Retinal pigment epithelial cell (primary cell): ENCODE measurements around the gene NAA50.

Experiments
- DNase-seq: peaks from one replicate; pipeline ENCODE4 v3.0.0-alpha.2; 2010; ENCODE audit warnings: low read depth
- H3K4me3 ChIP-seq: 2 replicates; pipeline ENCODE4 v1.5.1; 2011; ENCODE audit warnings: mild to moderate bottlenecking, low read length, control low read depth, moderate library complexity
- CTCF ChIP-seq: conservative IDR thresholded peaks from 2 replicates; pipeline ENCODE4 v1.5.1; 2011; ENCODE audit warnings: low read depth, low read length, control low read depth, inconsistent platforms

The NAA50 gene

GRCh38 chr3:113741620-113742019 is 4.4 kb downstream of the NAA50 start:
- DNase-seq = no peak
- TF ChIP-seq CTCF = no peak
- H3K4me3 ChIP-seq = no peak overlapping the region

GRCh38 chr3:113741086-113741485 is 5.0 kb downstream of the NAA50 start:
- no peak for TF ChIP-seq CTCF
- no peak overlapping the region for H3K4me3 ChIP-seq
- DNase-seq = no peak

GRCh38 chr3:113736548-113737089 is 9.4 kb downstream of the NAA50 start:
- no peak overlapping the region for H3K4me3 ChIP-seq
- TF ChIP-seq CTCF = peak; percentile 58
- no peak for DNase-seq

- no peak for TF ChIP-seq CTCF
- no peak for DNase-seq
- H3K4me3 ChIP-seq = no peak overlapping the region
Measured at GRCh38 chr3:113731694-113732093, 14.4 kb downstream of the NAA50 start.

- no peak for DNase-seq
- TF ChIP-seq CTCF = no peak
- H3K4me3 ChIP-seq = no peak overlapping the region
Measured at GRCh38 chr3:113730550-113730949, 15.5 kb downstream of the NAA50 start.

GRCh38 chr3:113728661-113729060 is 17.4 kb downstream of the NAA50 start:
- TF ChIP-seq CTCF = no peak
- no peak for DNase-seq

GRCh38 chr3:113721636-113722035 is 24.4 kb downstream of the NAA50 start:
- TF ChIP-seq CTCF = no peak
- no peak for DNase-seq
- no peak overlapping the region for H3K4me3 ChIP-seq

More at GRCh38 chr3:113728661-113729060, 17.4 kb downstream of the NAA50 start:
- H3K4me3 ChIP-seq = no peak overlapping the region
